Activated T-helper 1 cell treated with anti-CD3 and anti-CD28 coated beads, Interleukin-12 subunit alpha, Interleukin-12 subunit beta, Interleukin-2, Interleukin-4 antibody, amounts not matched to agents 30 ng/mL and 10 ng/mL and 1 ng/mL, durations not matched to agents 14 hours and 24 hours and 36 hours (primary cell): Measurements from ENCODE around the gene CRP. TPM values are rescaled to one million over a fixed set of nuclear protein-coding genes. Genes with fewer than 3 reads are reported as not detected.

Source experiments
- DNase-seq: peaks from one replicate; pipeline ENCODE4 v3.0.0; 2021; ENCODE audit warnings: low spot score
- H3K27ac Mint-ChIP-seq: one replicate; pipeline ENCODE4 v1.8.0; 2021; ENCODE audit warnings: mild to moderate bottlenecking, mixed read lengths
- H3K27me3 Mint-ChIP-seq: one replicate; pipeline ENCODE4 v1.8.0; 2022; ENCODE audit warnings: mild to moderate bottlenecking, moderate library complexity, mixed read lengths; ENCODE audit not compliant: insufficient read depth
- H3K36me3 Mint-ChIP-seq: one replicate; pipeline ENCODE4 v1.8.0; 2021; ENCODE audit warnings: low read depth, mixed read lengths
- H3K4me1 Mint-ChIP-seq: one replicate; pipeline ENCODE4 v1.8.0; 2021; ENCODE audit warnings: low read depth, mixed read lengths
- H3K4me3 Mint-ChIP-seq: one replicate; pipeline ENCODE4 v1.8.0; 2021; ENCODE audit warnings: mild to moderate bottlenecking, moderate library complexity, mixed read lengths
- H3K9me3 Mint-ChIP-seq: one replicate; pipeline ENCODE4 v1.8.0; 2021; ENCODE audit warnings: mixed read lengths
- intact Hi-C: fragments of 100-400 bp; cut with micrococcal nuclease; formaldehyde crosslinking; loops from one replicate; pipeline ENCODE4 v1.15.1; 2024
- total RNA-seq: library from RNA; stranded (reverse); gene quantifications from 2 replicates; pipeline ENCODE4 v1.2.3, GENCODE V29; 2022

Gene CRP
- not detected in 2 replicates for total RNA-seq

GRCh38 chr1:159714529-159714928, at the start of gene CRP:
Gene CRP, minus strand, starts transcription at chr1:159714589. Its CDS starts 104 bp downstream, at chr1:159714485.
- no peaks in the 10 kb centered on the region for H3K27me3 Mint-ChIP-seq
- peaks cover 15% of the 10 kb centered on the region for H3K9me3 Mint-ChIP-seq
- H3K4me1 Mint-ChIP-seq: no peaks in the 10 kb centered on the region
- no peak for DNase-seq
- no peak within 1 kb of the TSS for H3K4me3 Mint-ChIP-seq
- H3K27ac Mint-ChIP-seq: no peak within 1 kb of the TSS
- intact Hi-C loops: no loop called here
- H3K36me3 Mint-ChIP-seq: no peaks in the 10 kb centered on the region

- no peaks in the 10 kb centered on the region for H3K4me1 Mint-ChIP-seq
- H3K27ac Mint-ChIP-seq: no peak overlapping the region
- H3K36me3 Mint-ChIP-seq: no peaks in the 10 kb centered on the region
- H3K9me3 Mint-ChIP-seq: no peaks in the 10 kb centered on the region
- intact Hi-C loops: no loop called here
- no peak for DNase-seq
- no peak overlapping the region for H3K4me3 Mint-ChIP-seq
- peaks cover 5% of the 10 kb centered on the region for H3K27me3 Mint-ChIP-seq
Measured at GRCh38 chr1:159763686-159764085, 49.3 kb upstream of the CRP start.

- intact Hi-C loops: no loop called here
- H3K4me1 Mint-ChIP-seq: no peaks in the 10 kb centered on the region
- no peak for DNase-seq
- no peaks in the 10 kb centered on the region for H3K36me3 Mint-ChIP-seq
- H3K9me3 Mint-ChIP-seq: no peaks in the 10 kb centered on the region
- H3K27ac Mint-ChIP-seq: no peak overlapping the region
- H3K27me3 Mint-ChIP-seq: peaks cover 4% of the 10 kb centered on the region
- H3K4me3 Mint-ChIP-seq: no peak overlapping the region
Measured at GRCh38 chr1:159756397-159756796, 42.0 kb upstream of the CRP start.

GRCh38 chr1:159755451-159756007, 41.1 kb upstream of the CRP start:
- no peaks in the 10 kb centered on the region for H3K9me3 Mint-ChIP-seq
- H3K27me3 Mint-ChIP-seq: peaks cover 4% of the 10 kb centered on the region
- no peak for DNase-seq
- H3K27ac Mint-ChIP-seq: no peak overlapping the region
- H3K36me3 Mint-ChIP-seq: no peaks in the 10 kb centered on the region
- no peak overlapping the region for H3K4me3 Mint-ChIP-seq
- H3K4me1 Mint-ChIP-seq: no peaks in the 10 kb centered on the region
- intact Hi-C loops: no loop called here

GRCh38 chr1:159753386-159753785, 39.0 kb upstream of the CRP start:
- H3K27me3 Mint-ChIP-seq: peaks cover 4% of the 10 kb centered on the region
- intact Hi-C loops: no loop called here
- H3K4me3 Mint-ChIP-seq: no peak overlapping the region
- H3K36me3 Mint-ChIP-seq: no peaks in the 10 kb centered on the region
- H3K27ac Mint-ChIP-seq: no peak overlapping the region
- H3K4me1 Mint-ChIP-seq: no peaks in the 10 kb centered on the region
- DNase-seq: no peak
- H3K9me3 Mint-ChIP-seq: no peaks in the 10 kb centered on the region

- no peak overlapping the region for H3K27ac Mint-ChIP-seq
Measured at GRCh38 chr1:159752135-159752580, 37.8 kb upstream of the CRP start.

GRCh38 chr1:159751031-159751430, 36.6 kb upstream of the CRP start:
- H3K27ac Mint-ChIP-seq: no peak overlapping the region
- intact Hi-C loops: no loop called here

More at GRCh38 chr1:159752135-159752580, 37.8 kb upstream of the CRP start:
- Mint-ChIP-seq H3K4me1 (no peaks in the 10 kb centered on the region), H3K27me3 (peaks cover 4% of the 10 kb centered on the region), H3K4me3 (no peak overlapping the region), H3K9me3 (no peaks in the 10 kb centered on the region), H3K36me3 (no peaks in the 10 kb centered on the region)
- intact Hi-C loops: no loop called here
- no peak for DNase-seq

GRCh38 chr1:159750621-159751020, 36.2 kb upstream of the CRP start:
- H3K4me3 Mint-ChIP-seq: no peak overlapping the region
- no peak overlapping the region for H3K27ac Mint-ChIP-seq
- no peaks in the 10 kb centered on the region for H3K4me1 Mint-ChIP-seq
- peaks cover 4% of the 10 kb centered on the region for H3K27me3 Mint-ChIP-seq
- H3K9me3 Mint-ChIP-seq: no peaks in the 10 kb centered on the region
- no peak for DNase-seq
- intact Hi-C loops: no loop called here
- H3K36me3 Mint-ChIP-seq: no peaks in the 10 kb centered on the region

More at GRCh38 chr1:159751031-159751430, 36.6 kb upstream of the CRP start:
- no peak for DNase-seq
- H3K9me3 Mint-ChIP-seq: no peaks in the 10 kb centered on the region
- H3K4me3 Mint-ChIP-seq: no peak overlapping the region
- H3K36me3 Mint-ChIP-seq: no peaks in the 10 kb centered on the region
- H3K27me3 Mint-ChIP-seq: peaks cover 4% of the 10 kb centered on the region
- H3K4me1 Mint-ChIP-seq: no peaks in the 10 kb centered on the region

GRCh38 chr1:159749630-159750029, 35.2 kb upstream of the CRP start:
- DNase-seq: no peak
- Mint-ChIP-seq H3K27me3 (peaks cover 4% of the 10 kb centered on the region), H3K9me3 (no peaks in the 10 kb centered on the region), H3K36me3 (no peaks in the 10 kb centered on the region), H3K4me3 (no peak overlapping the region), H3K4me1 (no peaks in the 10 kb centered on the region), H3K27ac (no peak overlapping the region)
- intact Hi-C loops: no loop called here

GRCh38 chr1:159748370-159748769, 34.0 kb upstream of the CRP start:
- H3K27me3 Mint-ChIP-seq: peaks cover 4% of the 10 kb centered on the region
- no peak overlapping the region for H3K4me3 Mint-ChIP-seq
- intact Hi-C loops: no loop called here
- H3K9me3 Mint-ChIP-seq: no peaks in the 10 kb centered on the region
- H3K4me1 Mint-ChIP-seq: no peaks in the 10 kb centered on the region
- H3K27ac Mint-ChIP-seq: no peak overlapping the region
- no peaks in the 10 kb centered on the region for H3K36me3 Mint-ChIP-seq
- no peak for DNase-seq

- Mint-ChIP-seq H3K27ac (no peak overlapping the region), H3K27me3 (peaks cover 6% of the 10 kb centered on the region), H3K4me3 (no peak overlapping the region), H3K4me1 (no peaks in the 10 kb centered on the region), H3K9me3 (no peaks in the 10 kb centered on the region), H3K36me3 (no peaks in the 10 kb centered on the region)
- no peak for DNase-seq
- intact Hi-C loops: no loop called here
Measured at GRCh38 chr1:159746666-159747065, 32.3 kb upstream of the CRP start.

- intact Hi-C loops: no loop called here
- Mint-ChIP-seq H3K36me3 (no peaks in the 10 kb centered on the region), H3K4me1 (no peaks in the 10 kb centered on the region), H3K9me3 (no peaks in the 10 kb centered on the region), H3K4me3 (no peak overlapping the region), H3K27ac (no peak overlapping the region), H3K27me3 (peaks cover 6% of the 10 kb centered on the region)
- DNase-seq: no peak
Measured at GRCh38 chr1:159743651-159744410, 29.4 kb upstream of the CRP start.

GRCh38 chr1:159737238-159737916, 23.0 kb upstream of the CRP start:
- no peak for DNase-seq
- Mint-ChIP-seq H3K27me3 (peaks cover 3% of the 10 kb centered on the region), H3K4me3 (no peak overlapping the region), H3K27ac (no peak overlapping the region), H3K36me3 (no peaks in the 10 kb centered on the region), H3K4me1 (no peaks in the 10 kb centered on the region), H3K9me3 (no peaks in the 10 kb centered on the region)
- intact Hi-C loops: no loop called here
